Jurkat, Clone E6-1 (cell line): ENCODE measurements around the gene GUCY1A1.

Experiments used
- DNase-seq: peaks from one replicate; pipeline ENCODE4 v3.0.0-alpha.2; 2011; ENCODE audit warnings: low read depth, low spot score
- H3K4me3 ChIP-seq: 2 replicates; pipeline ENCODE4 v1.5.1; 2011; ENCODE audit warnings: mild to moderate bottlenecking, low read length, control low read depth, moderate library complexity

The GUCY1A1 gene

GRCh38 chr4:155657169-155657568 is 9.5 kb upstream of the GUCY1A1 start:
- no peak overlapping the region for H3K4me3 ChIP-seq
- no peak for DNase-seq

GRCh38 chr4:155657985-155658680 is 8.5 kb upstream of the GUCY1A1 start:
- no peak overlapping the region for H3K4me3 ChIP-seq
- DNase-seq, result no peak

GRCh38 chr4:155658681-155659064 is 8.0 kb upstream of the GUCY1A1 start:
- no peak for DNase-seq
- H3K4me3 ChIP-seq, result no peak overlapping the region

GRCh38 chr4:155659176-155659575 is 7.5 kb upstream of the GUCY1A1 start:
- H3K4me3 ChIP-seq, result no peak overlapping the region
- no peak for DNase-seq

GRCh38 chr4:155660436-155660835 is 6.2 kb upstream of the GUCY1A1 start:
- no peak for DNase-seq
- H3K4me3 ChIP-seq, result no peak overlapping the region

GRCh38 chr4:155665054-155665453 is 1.6 kb upstream of the GUCY1A1 start:
- no peak overlapping the region for H3K4me3 ChIP-seq
- no peak for DNase-seq

GRCh38 chr4:155667222-155667567 is 547 bp downstream of the GUCY1A1 start:
- H3K4me3 ChIP-seq, result peak overlapping the region; percentile 65
- DNase-seq, result peak; percentile 66

- H3K4me3 ChIP-seq, result peak overlapping the region; percentile 65
- DNase-seq, result peak; percentile 73
Measured at GRCh38 chr4:155667568-155668511, 1.2 kb downstream of the GUCY1A1 start.

- DNase-seq, result no peak
- H3K4me3 ChIP-seq, result peak overlapping the region; percentile 65
Measured at GRCh38 chr4:155668707-155669220, 2.1 kb downstream of the GUCY1A1 start.

- H3K4me3 ChIP-seq, result no peak overlapping the region
- DNase-seq, result no peak
Measured at GRCh38 chr4:155672342-155672741, 5.7 kb downstream of the GUCY1A1 start.

GRCh38 chr4:155673453-155673979 is 6.9 kb downstream of the GUCY1A1 start:
- no peak overlapping the region for H3K4me3 ChIP-seq
- no peak for DNase-seq

GRCh38 chr4:155674669-155675071 is 8.0 kb downstream of the GUCY1A1 start:
- H3K4me3 ChIP-seq, result no peak overlapping the region
- no peak for DNase-seq

- DNase-seq, result no peak
- no peak overlapping the region for H3K4me3 ChIP-seq
Measured at GRCh38 chr4:155675709-155676429, 9.2 kb downstream of the GUCY1A1 start.

- no peak overlapping the region for H3K4me3 ChIP-seq
- DNase-seq, result no peak
Measured at GRCh38 chr4:155676430-155676825, 9.8 kb downstream of the GUCY1A1 start.

GRCh38 chr4:155678011-155678410 is 11.4 kb downstream of the GUCY1A1 start:
- no peak for DNase-seq
- H3K4me3 ChIP-seq, result no peak overlapping the region

GRCh38 chr4:155679343-155679742 is 12.7 kb downstream of the GUCY1A1 start:
- no peak for DNase-seq
- no peak overlapping the region for H3K4me3 ChIP-seq

GRCh38 chr4:155681886-155682285 is 15.2 kb downstream of the GUCY1A1 start:
- H3K4me3 ChIP-seq, result no peak overlapping the region
- no peak for DNase-seq

GRCh38 chr4:155684423-155684822 is 17.8 kb downstream of the GUCY1A1 start:
- H3K4me3 ChIP-seq, result no peak overlapping the region
- no peak for DNase-seq

- DNase-seq, result no peak
- no peak overlapping the region for H3K4me3 ChIP-seq
Measured at GRCh38 chr4:155684892-155685541, 18.4 kb downstream of the GUCY1A1 start.
